Left lung (tissue), 10 donors: ENCODE measurements around the gene ZNF628. TPM values are rescaled to one million over a fixed set of nuclear protein-coding genes. Genes with fewer than 3 reads are reported as not detected.

Source experiments
- ATAC-seq: fragments of 200-7000 bp; cut with Tn5 transposase; one replicate; pipeline ENCODE4 v1.9.1; 2020; ENCODE audit warnings: moderate library complexity
- DNase-seq, 4 donors: peaks; one replicate each; pipeline ENCODE4 v3.0.0-alpha.2; 2013 to 2020
- H3K27ac ChIP-seq, 2 donors: fragments of 200-600 bp; sonication (generic) in 1 of 2; one replicate each; pipeline versions ENCODE4 v1.5.0 to v1.8.0; 2020 to 2021
- H3K27me3 ChIP-seq, 2 donors: fragments of 200-600 bp; sonication (generic) in 1 of 2; one replicate each; pipeline versions ENCODE4 v1.5.0 to v1.8.0; 2020 to 2021
- H3K36me3 ChIP-seq, 2 donors: fragments of 200-600 bp; sonication (generic) in 1 of 2; one replicate each; pipeline versions ENCODE4 v1.5.0 to v1.8.0; 2020 to 2021
- H3K4me1 ChIP-seq, 2 donors: fragments of 200-600 bp; one replicate each; pipeline ENCODE4 v1.8.0; 2021
- H3K4me3 ChIP-seq, 2 donors: fragments of 200-600 bp; sonication (generic) in 1 of 2; one replicate each; pipeline versions ENCODE4 v1.5.0 to v1.8.0; 2020 to 2021; ENCODE audit warnings: mild to moderate bottlenecking in 1 of 2
- H3K9me3 ChIP-seq, 2 donors: fragments of 200-600 bp; sonication (generic) in 1 of 2; one replicate each; pipeline versions ENCODE4 v1.5.0 to v1.8.0; 2020 to 2021
- intact Hi-C, 2 donors: fragments of 100-400 bp; cut with DNase I; formaldehyde crosslinking; loops; one replicate each; pipeline versions ENCODE4 v1.11.2 to v1.14.2; 2022
- polyA plus RNA-seq, 6 donors: library from polyadenylated mRNA; unstranded; fragments of 120-200 nt; gene quantifications; one replicate each; pipeline ENCODE4 v1.2.1, GENCODE V29; 2013; ENCODE audit not compliant: insufficient read length in 6 of 6
- total RNA-seq, 2 donors: library from RNA; stranded (reverse); fragmentation: NEBNext Ultra II Directional; extraction: Animal tissue kit (Norgen Biotek cat#: 25700); gene quantifications; one replicate each; pipeline ENCODE4 v1.2.1, GENCODE V29; 2021
- TF ChIP-seq, protein P1 (sequence below), 2 donors: fragments of 200-600 bp; sonication (generic) in 1 of 2; IDR thresholded peaks; one replicate each; pipeline versions ENCODE4 v1.5.0 to v1.8.0; 2021; ENCODE audit warnings: antibody characterized with exemption in 2 of 2
- donor health status: DM: no; HTN: yes; CAD: no.
- donor health status: DM: no; HTN: no; CAD: no.

Gene ZNF628
- total and polyA plus RNA-seq, 8 donors, result 1.6 to 9.5 (median 3.7) TPM

DNA sequence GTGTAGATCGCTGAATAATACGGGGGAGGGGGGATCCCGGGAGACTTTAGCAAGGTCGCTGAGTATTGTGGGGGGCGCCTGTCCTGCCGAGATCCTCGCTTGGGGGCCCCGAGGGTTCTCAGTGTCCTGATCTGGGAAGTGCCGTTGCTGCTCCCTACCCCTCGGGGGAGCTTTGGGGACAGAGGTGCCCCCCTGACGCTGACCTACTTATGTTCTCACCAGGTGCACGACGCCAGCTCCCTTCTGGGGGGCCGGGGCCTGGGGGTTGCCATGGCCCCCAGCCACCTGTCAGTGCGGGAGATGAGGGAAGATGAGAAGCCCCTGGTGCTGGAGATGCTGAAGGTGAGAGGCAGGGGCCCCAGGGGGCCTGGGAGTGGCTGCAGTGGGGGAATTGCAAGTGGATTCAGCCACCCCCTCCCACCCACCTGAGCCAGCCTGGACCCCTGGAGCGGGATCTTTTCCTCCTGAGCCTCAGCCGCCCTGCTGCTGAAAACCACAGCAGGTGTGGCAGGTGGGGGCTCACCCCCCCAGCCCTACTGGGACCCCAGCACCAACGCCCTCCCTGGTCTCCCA is 9.1 kb downstream of the ZNF628 start:
- intact Hi-C loops, result no loop called here
- Histone ChIP-seq H3K27ac (peak overlapping the region; percentile 70 to 90), H3K36me3 (peaks cover 0 to 36% of the 10 kb centered on the region in 2 donors), H3K4me1 (peaks cover 16 to 30% of the 10 kb centered on the region in 2 donors), H3K4me3 (peak overlapping the region; percentile 34 to 51), H3K27me3 (peaks cover 0 to 36% of the 10 kb centered on the region in 2 donors), H3K9me3 (no peaks in the 10 kb centered on the region)
- TF ChIP-seq, protein P1, sequence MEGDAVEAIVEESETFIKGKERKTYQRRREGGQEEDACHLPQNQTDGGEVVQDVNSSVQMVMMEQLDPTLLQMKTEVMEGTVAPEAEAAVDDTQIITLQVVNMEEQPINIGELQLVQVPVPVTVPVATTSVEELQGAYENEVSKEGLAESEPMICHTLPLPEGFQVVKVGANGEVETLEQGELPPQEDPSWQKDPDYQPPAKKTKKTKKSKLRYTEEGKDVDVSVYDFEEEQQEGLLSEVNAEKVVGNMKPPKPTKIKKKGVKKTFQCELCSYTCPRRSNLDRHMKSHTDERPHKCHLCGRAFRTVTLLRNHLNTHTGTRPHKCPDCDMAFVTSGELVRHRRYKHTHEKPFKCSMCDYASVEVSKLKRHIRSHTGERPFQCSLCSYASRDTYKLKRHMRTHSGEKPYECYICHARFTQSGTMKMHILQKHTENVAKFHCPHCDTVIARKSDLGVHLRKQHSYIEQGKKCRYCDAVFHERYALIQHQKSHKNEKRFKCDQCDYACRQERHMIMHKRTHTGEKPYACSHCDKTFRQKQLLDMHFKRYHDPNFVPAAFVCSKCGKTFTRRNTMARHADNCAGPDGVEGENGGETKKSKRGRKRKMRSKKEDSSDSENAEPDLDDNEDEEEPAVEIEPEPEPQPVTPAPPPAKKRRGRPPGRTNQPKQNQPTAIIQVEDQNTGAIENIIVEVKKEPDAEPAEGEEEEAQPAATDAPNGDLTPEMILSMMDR (IDR thresholded peaks at IDR 0.05), result no peak
- DNase-seq, result peak in 1 of 4 donors; percentile 73
- no peak for ATAC-seq

GRCh38 chr19:55486043-55486970 is 9.9 kb downstream of the ZNF628 start:
- Histone ChIP-seq H3K4me3 (no peak overlapping the region), H3K4me1 (peaks cover 16 to 30% of the 10 kb centered on the region in 2 donors), H3K27ac (peak overlapping the region; percentile 34 to 90), H3K27me3 (peaks cover 0 to 44% of the 10 kb centered on the region in 2 donors), H3K36me3 (peaks cover 0 to 28% of the 10 kb centered on the region in 2 donors), H3K9me3 (no peaks in the 10 kb centered on the region)
- intact Hi-C loops, result no loop called here
- TF ChIP-seq, protein P1 (IDR thresholded peaks at IDR 0.05), result no peak
- peak in 1 of 4 donors; percentile 79 for DNase-seq
- no peak for ATAC-seq

DNA sequence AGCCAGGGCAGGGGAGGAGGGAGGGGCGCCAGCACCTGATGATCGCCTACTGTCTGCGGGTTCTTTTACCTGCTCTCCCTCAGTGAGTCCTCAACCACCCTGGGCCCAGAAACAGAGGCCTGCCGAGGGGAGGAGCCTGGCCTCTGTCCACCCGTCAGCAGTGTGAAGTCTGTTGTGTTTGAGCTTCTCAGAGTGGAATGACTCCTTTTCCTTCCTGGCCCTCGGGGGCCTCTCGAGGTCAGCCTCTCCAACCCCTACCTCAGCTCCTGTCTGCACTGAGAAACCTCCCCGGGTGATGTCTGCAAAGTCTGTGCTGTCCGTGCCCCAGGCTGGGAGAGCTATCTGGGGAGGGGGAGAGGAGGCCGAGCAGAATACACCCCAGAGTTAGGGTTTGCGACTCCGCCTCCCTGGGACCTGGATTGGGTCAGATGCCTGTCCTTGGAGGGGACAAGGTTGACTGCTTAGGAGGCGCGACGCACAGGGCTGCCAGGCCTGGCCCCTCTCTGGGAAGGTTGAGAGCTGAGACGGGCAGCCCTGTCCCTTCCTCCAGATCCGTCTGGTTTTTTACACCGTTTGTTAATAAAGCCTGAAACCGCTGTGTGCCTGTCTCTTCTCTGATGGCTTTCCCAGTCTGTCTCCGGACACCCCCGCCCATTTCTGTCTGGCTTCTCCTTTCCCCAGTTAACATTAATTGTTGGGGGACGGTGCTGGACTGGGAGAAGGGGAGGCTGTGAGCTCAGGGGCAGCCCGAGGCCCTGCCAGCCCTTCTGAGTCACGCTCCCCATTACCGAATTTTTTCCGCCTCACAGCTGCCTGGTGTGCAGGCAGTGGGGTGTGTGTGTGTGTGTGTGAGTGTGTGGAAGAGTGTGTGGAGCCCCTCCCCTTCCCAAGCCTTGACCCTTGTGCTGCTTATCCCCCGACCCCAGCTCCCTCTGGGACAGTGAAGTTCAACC is 10.8 kb downstream of the ZNF628 start:
- H3K9me3 ChIP-seq, result no peaks in the 10 kb centered on the region
- peak overlapping the region; percentile 34 to 90 for H3K27ac ChIP-seq
- DNase-seq (peak; percentile 56 to 87 (median 74)), ATAC-seq (peak; percentile 69)
- H3K36me3 ChIP-seq, result peaks cover 0 to 18% of the 10 kb centered on the region in 2 donors
- TF ChIP-seq, protein P1 (IDR thresholded peaks at IDR 0.05), result no peak
- H3K27me3 ChIP-seq, result peaks cover 0 to 53% of the 10 kb centered on the region in 2 donors
- intact Hi-C loops, result no loop called here
- H3K4me3 ChIP-seq, result no peak overlapping the region
- peaks cover 16 to 30% of the 10 kb centered on the region in 2 donors for H3K4me1 ChIP-seq

DNA sequence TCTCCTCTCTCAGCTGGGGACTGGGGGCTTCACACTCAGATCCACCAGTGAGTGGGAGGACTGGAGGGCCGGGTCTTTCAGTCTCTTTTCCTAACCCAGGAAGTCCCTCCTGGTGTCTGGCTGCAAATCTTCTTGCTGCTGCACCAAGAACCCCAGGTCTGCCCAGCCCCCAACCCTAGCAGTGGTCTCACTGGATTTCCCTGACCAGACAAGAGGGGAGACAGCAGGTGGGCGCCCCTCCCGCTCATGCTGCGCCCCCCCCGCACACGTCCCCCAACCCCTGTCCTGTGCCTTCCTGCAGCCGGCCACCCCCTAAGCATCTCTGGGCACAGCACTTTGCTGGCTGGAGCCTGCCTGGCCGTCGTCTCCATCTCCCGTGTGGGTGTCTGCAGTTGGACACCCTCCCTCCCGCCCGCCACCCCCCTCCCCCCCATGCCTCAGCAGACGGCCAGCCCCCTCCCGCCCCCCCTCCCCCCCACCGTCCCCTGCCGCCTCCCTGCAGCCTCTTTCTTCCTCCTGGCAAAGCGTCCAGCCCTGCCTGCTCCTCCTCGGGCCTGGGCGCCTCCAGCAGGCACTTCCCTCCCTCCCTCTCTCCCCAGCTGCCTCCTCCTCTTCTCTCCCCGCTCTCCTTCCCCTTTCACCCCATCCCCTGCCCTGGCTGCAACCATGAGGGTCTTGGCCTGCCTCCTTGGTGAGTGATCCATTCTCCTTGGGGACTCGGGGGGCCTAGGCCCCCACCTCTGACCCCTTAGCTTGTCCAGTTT is 11.7 kb downstream of the ZNF628 start, which contains the start of gene SSC5D:
Gene SSC5D (plus strand): TSS at position 513 of the 764 bp plus-strand sequence. CDS start 154 bp downstream, at position 667.
- TF ChIP-seq, protein P1 (IDR thresholded peaks at IDR 0.05), result no peak
- DNase-seq (peak in 3 of 4 donors; percentile 58 to 73 (median 67)), ATAC-seq (peak; percentile 11)
- Histone ChIP-seq H3K4me1 (peaks cover 16 to 30% of the 10 kb centered on the region in 2 donors), H3K36me3 (peaks cover 0 to 10% of the 10 kb centered on the region in 2 donors), H3K27ac (peak within 1 kb of the TSS; percentile 34 to 90), H3K4me3 (no peak within 1 kb of the TSS), H3K27me3 (peaks cover 0 to 62% of the 10 kb centered on the region in 2 donors), H3K9me3 (no peaks in the 10 kb centered on the region)
- intact Hi-C loops, result no loop called here
